GM12878 (cell line): ENCODE data around the gene IFITM2. TPM values are rescaled to one million over a fixed set of nuclear protein-coding genes. Genes with fewer than 3 reads are reported as not detected.

Experiments
- ATAC-seq: fragments of 200-7000 bp; cut with Tn5 transposase; 3 replicates; pipeline ENCODE4 v1.9.1; 2020; ENCODE audit warnings: mild to moderate bottlenecking, moderate library complexity
- BruUV-seq: library from RNA; stranded (reverse); fragments of 400-500 nt; replicated peaks from 2 replicates; lab custom pipeline; 2021; lab: Mats Ljungman, UMichigan
- CTCF ChIA-PET: fragments of 300-600 bp; sonication (Branson Sonifier 250); formaldehyde crosslinking; extraction: SDS; loops from one replicate; lab custom pipeline; 2021; ENCODE audit warnings: inconsistent platforms; lab: Yijun Ruan, JAX
- POLR2A ChIA-PET: fragments of 350-600 bp; formaldehyde crosslinking; extraction: SDS; loops from one replicate; lab custom pipeline; 2021; ENCODE audit warnings: inconsistent platforms; lab: Charles Lee
- RAD21 ChIA-PET: fragments of 300-600 bp; sonication (Branson Sonifier 250); formaldehyde crosslinking; loops from one replicate; lab custom pipeline; 2023; ENCODE audit warnings: antibody characterized with exemption; ENCODE audit not compliant: unreplicated experiment; lab: Charles Lee
- SMC1A ChIA-PET: fragments of 300-600 bp; sonication (Branson Sonifier 250); formaldehyde crosslinking; loops from one replicate; lab custom pipeline; 2023; ENCODE audit not compliant: unreplicated experiment, uncharacterized antibody; lab: Charles Lee
- DNase-seq: peaks from one replicate; pipeline ENCODE4 v3.0.0-alpha.2; 2011; ENCODE audit warnings: low read depth, low spot score
- FAIRE-seq: peaks from 3 replicates; lab custom pipeline; 2011; peaks lifted over from hg19 to GRCh38; lab: Jason Lieb, UNC
- H2AFZ ChIP-seq: 2 replicates; pipeline ENCODE4 v1.6.0; 2011; ENCODE audit warnings: low read depth, low read length, control low read depth; ENCODE audit not compliant: control insufficient read depth
- H3K27ac ChIP-seq: 2 replicates; pipeline ENCODE4 v1.5.1; 2011; ENCODE audit warnings: control low read depth; ENCODE audit not compliant: control insufficient read depth, insufficient read depth
- H3K27me3 ChIP-seq, 2 experiments: replicated peaks in 1 of 2; 2 replicates each; pipeline versions ENCODE4 v1.6.0 to v1.6.1; 2011; ENCODE audit warnings: low read length in 1 of 2; ENCODE audit not compliant: control insufficient read depth in 2 of 2, insufficient read depth in 2 of 2
- H3K36me3 ChIP-seq, 2 experiments: 2 replicates each; pipeline ENCODE4 v1.5.1; 2011; ENCODE audit warnings: low read length in 1 of 2; ENCODE audit not compliant: control insufficient read depth in 2 of 2, insufficient read depth in 2 of 2
- H3K4me1 ChIP-seq: 2 replicates; pipeline ENCODE4 v1.6.1; 2011; ENCODE audit warnings: mild to moderate bottlenecking, low read length, moderate library complexity, mixed read lengths; ENCODE audit not compliant: control insufficient read depth, insufficient read depth
- H3K4me2 ChIP-seq: 2 replicates; pipeline ENCODE4 v1.6.0; 2011; ENCODE audit warnings: control low read depth; ENCODE audit not compliant: control insufficient read depth, insufficient read depth
- H3K4me3 ChIP-seq: fragments of 200-600 bp; sonication (generic); 2 replicates; pipeline ENCODE4 v1.5.1; 2016
- H3K79me2 ChIP-seq: 2 replicates; pipeline ENCODE4 v1.6.0; 2011; ENCODE audit warnings: low read length; ENCODE audit not compliant: control insufficient read depth, insufficient read depth
- H3K9ac ChIP-seq: 2 replicates; pipeline ENCODE4 v1.8.0; 2011; ENCODE audit warnings: low read length, control low read depth, mixed read lengths; ENCODE audit not compliant: control insufficient read depth, insufficient read depth
- H3K9me3 ChIP-seq: replicated peaks from 3 replicates; pipeline ENCODE4 v1.5.1; 2011; ENCODE audit warnings: mild to moderate bottlenecking, low read length; ENCODE audit not compliant: control insufficient read depth, insufficient read depth
- H4K20me1 ChIP-seq: 2 replicates; pipeline ENCODE4 v1.6.0; 2011; ENCODE audit not compliant: control insufficient read depth, insufficient read depth
- BCL11A ChIP-seq: IDR thresholded peaks from 2 replicates; pipeline ENCODE4 v1.6.1; 2011; ENCODE audit warnings: low read depth, low read length
- ETV6 ChIP-seq, 2 experiments: fragments of 450-650 bp in 1 of 2; IDR thresholded peaks in 1 of 2; conservative IDR thresholded peaks in 1 of 2; 2 replicates each; pipeline ENCODE4 v1.6.1; 2014; ENCODE audit warnings: antibody characterized with exemption in 1 of 2, borderline replicate concordance in 1 of 2, low read depth in 1 of 2, mild to moderate bottlenecking in 1 of 2, moderate library complexity in 1 of 2
- EZH2 ChIP-seq: IDR thresholded peaks from 2 replicates; pipeline ENCODE4 v1.6.1; 2012; ENCODE audit warnings: low read depth, mild to moderate bottlenecking, control low read depth, inconsistent platforms, low read length, borderline replicate concordance; ENCODE audit not compliant: control insufficient read depth
- GABPA ChIP-seq: IDR thresholded peaks from 2 replicates; pipeline ENCODE4 v1.6.1; 2014; ENCODE audit warnings: antibody characterized with exemption, low read depth, mild to moderate bottlenecking, inconsistent platforms
- MYC ChIP-seq: IDR thresholded peaks from 2 replicates; pipeline ENCODE4 v1.6.1; 2011; ENCODE audit warnings: mild to moderate bottlenecking, low read length, moderate library complexity, inconsistent platforms; ENCODE audit not compliant: insufficient read depth, insufficient replicate concordance, insufficient read length, severe bottlenecking
- NBN ChIP-seq: fragments of 450-650 bp; IDR thresholded peaks from 2 replicates; pipeline ENCODE4 v1.6.1; 2016
- RAD51 ChIP-seq: fragments of 450-650 bp; IDR thresholded peaks from 2 replicates; pipeline ENCODE4 v1.6.1; 2016; ENCODE audit warnings: moderate library complexity, mild to moderate bottlenecking, inconsistent platforms
- SP1 ChIP-seq: IDR thresholded peaks from one replicate; pipeline ENCODE4 v1.6.1; 2011; ENCODE audit warnings: low read depth, low read length
- ZSCAN29 ChIP-seq: fragments of 450-650 bp; IDR thresholded peaks from 2 replicates; pipeline ENCODE4 v1.6.1; 2017; ENCODE audit warnings: mild to moderate bottlenecking, moderate library complexity
- WGBS: methylation state at CpG from one replicate; pipeline ENCODE4 v1.1.6; 2016; ENCODE audit warnings: low lambda C conversion rate; ENCODE audit not compliant: insufficient replicate concordance, insufficient coverage; ENCODE audit errors: missing lambda C conversion rate; 5-methylcytosine and 5-hydroxymethylcytosine counted together
- in situ Hi-C: fragments of 300-500 bp; cut with MboI; formaldehyde crosslinking; loops from 9 replicates; pipeline ENCODE4 v1.14.3; 2018; ENCODE audit warnings: mixed read lengths
- intact Hi-C: fragments of 100-400 bp; cut with micrococcal nuclease; formaldehyde crosslinking; loops from one replicate; pipeline ENCODE4 v1.14.2; 2022; ENCODE audit not compliant: unreplicated experiment
- polyA plus RNA-seq, 11 experiments: library from polyadenylated mRNA; depleted of rRNA in 4 of 11; unstranded in 6 of 11; stranded (reverse) in 5 of 11; fragments of >200 nt; fragmentation: Nextera tagmentation in 4 of 11; fragmentation: Illumina TruSeq in 1 of 11; extraction: Ambion mirVana in 4 of 11; extraction: Trizol in 1 of 11; gene quantifications; 1 replicate in 1 of 11; 2 replicates in 10 of 11; pipeline versions ENCODE4 v1.2.1 to v1.2.3, GENCODE V29; 2011 to 2016; ENCODE audit warnings: inconsistent platforms in 2 of 11, missing spikeins in 2 of 11, low read depth in 1 of 11
- total RNA-seq, 4 experiments: library from RNA; depleted of rRNA in 3 of 4; stranded (reverse); fragments of >200 nt in 3 of 4; fragmentation: Illumina TruSeq in 1 of 4; extraction: Trizol in 1 of 4; gene quantifications; 2 replicates each; pipeline versions ENCODE4 v1.2.1 to v1.2.3, GENCODE V29; 2013 to 2021
- TF ChIP-seq, protein P1 (sequence below): IDR thresholded peaks from 2 replicates; pipeline ENCODE4 v1.6.1; 2012; ENCODE audit warnings: low read depth, low read length, improper control_type of control experiment
- TF ChIP-seq, protein P2 (sequence below): IDR thresholded peaks from 2 replicates; pipeline ENCODE4 v1.6.1; 2011; ENCODE audit warnings: borderline replicate concordance, low read depth, mild to moderate bottlenecking, moderate library complexity, mixed read lengths, low read length; ENCODE audit not compliant: insufficient read depth; ENCODE audit errors: extremely low read length
- TF ChIP-seq, protein P3 (sequence below): IDR thresholded peaks from 2 replicates; pipeline ENCODE4 v1.6.1; 2011; ENCODE audit warnings: low read depth, low read length, improper control_type of control experiment, borderline replicate concordance

Gene IFITM2
- total and polyA plus RNA-seq, 10 of the 15 experiments (the other 5 are each of a cell fraction or from before 2014, with no cell fraction given) = 116 to 3,672 (median 724) TPM

DNA sequence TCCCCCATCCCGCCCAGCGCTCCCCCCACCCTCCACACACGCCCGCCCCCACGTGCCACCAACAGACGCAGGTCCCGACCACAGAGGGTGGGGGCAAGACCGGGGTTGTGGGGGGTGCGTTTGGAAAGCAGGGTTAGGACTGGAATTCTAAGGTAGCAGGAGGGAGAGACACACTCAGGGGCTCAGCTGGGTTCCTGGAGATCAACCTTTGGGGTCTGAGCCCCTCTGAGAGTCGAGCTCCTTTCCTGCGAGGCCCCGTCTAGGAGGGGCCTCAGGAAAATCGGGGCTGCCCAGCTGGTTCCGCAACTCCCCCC lies 18.3 kb upstream of the IFITM2 start:
- ChIA-PET CTCF (interaction anchor here (1.7 to 1.8 kb wide), 3 partner anchors 16 to 39 kb away, joined by 3 to 9 read pairs (median 7); no protein-coding TSS in a partner anchor), POLR2A (interaction anchor here (0.6 to 3.5 kb wide), 4 partner anchors 22 to 41 kb away, joined by 3 to 10 read pairs (median 4); no protein-coding TSS in a partner anchor), SMC1A (interaction anchor here (0.6 kb wide), 1 partner anchor 18 kb away, joined by 3 read pairs; no protein-coding TSS in a partner anchor), RAD21 (interaction anchor here (1.0 to 1.4 kb wide), 4 partner anchors 21 to 82 kb away, joined by 3 to 4 read pairs (median 4); partner anchors contain the start of genes BET1L and RIC8A)
- no peak for FAIRE-seq
- H3K27me3 ChIP-seq = peaks cover 1 to 2% of the 10 kb centered on the region in 2 experiments; a peak in 3 of 4 replicates
- BruUV-seq = no TSS peak
- H4K20me1 ChIP-seq = no peaks in the 10 kb centered on the region
- peak; percentile 17 for ATAC-seq
- TF ChIP-seq, protein P1, sequence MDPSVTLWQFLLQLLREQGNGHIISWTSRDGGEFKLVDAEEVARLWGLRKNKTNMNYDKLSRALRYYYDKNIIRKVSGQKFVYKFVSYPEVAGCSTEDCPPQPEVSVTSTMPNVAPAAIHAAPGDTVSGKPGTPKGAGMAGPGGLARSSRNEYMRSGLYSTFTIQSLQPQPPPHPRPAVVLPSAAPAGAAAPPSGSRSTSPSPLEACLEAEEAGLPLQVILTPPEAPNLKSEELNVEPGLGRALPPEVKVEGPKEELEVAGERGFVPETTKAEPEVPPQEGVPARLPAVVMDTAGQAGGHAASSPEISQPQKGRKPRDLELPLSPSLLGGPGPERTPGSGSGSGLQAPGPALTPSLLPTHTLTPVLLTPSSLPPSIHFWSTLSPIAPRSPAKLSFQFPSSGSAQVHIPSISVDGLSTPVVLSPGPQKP = no peak
- TF ChIP-seq GABPA (no peak), MYC (no peak), NBN (no peak), BCL11A (no peak), ETV6 (conservative IDR thresholded peaks at IDR 0.05 in 1 of 2, IDR thresholded peaks at IDR 0.05 in 1 of 2; ENCODE audit: borderline replicate concordance in 1 of 2, low read depth in 1 of 2) (no peak), EZH2 (no peak), SP1 (no peak), RAD51 (no peak), ZSCAN29 (no peak)
- TF ChIP-seq, protein P2, sequence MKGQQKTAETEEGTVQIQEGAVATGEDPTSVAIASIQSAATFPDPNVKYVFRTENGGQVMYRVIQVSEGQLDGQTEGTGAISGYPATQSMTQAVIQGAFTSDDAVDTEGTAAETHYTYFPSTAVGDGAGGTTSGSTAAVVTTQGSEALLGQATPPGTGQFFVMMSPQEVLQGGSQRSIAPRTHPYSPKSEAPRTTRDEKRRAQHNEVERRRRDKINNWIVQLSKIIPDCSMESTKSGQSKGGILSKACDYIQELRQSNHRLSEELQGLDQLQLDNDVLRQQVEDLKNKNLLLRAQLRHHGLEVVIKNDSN = no peak
- TF ChIP-seq, protein P3, sequence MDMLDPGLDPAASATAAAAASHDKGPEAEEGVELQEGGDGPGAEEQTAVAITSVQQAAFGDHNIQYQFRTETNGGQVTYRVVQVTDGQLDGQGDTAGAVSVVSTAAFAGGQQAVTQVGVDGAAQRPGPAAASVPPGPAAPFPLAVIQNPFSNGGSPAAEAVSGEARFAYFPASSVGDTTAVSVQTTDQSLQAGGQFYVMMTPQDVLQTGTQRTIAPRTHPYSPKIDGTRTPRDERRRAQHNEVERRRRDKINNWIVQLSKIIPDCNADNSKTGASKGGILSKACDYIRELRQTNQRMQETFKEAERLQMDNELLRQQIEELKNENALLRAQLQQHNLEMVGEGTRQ = no peak
- DNase-seq = no peak
- no peaks in the 10 kb centered on the region for H3K36me3 ChIP-seq
- H2AFZ ChIP-seq = no peak overlapping the region
- H3K79me2 ChIP-seq = no peaks in the 10 kb centered on the region
- no peak overlapping the region for H3K27ac ChIP-seq
- WGBS = 62% methylated on average over 5 of the region's 14 CpGs
- intact Hi-C loops (no loop called here), in situ Hi-C loops (no loop called here)
- no peaks in the 10 kb centered on the region for H3K9me3 ChIP-seq
- no peak overlapping the region for H3K9ac ChIP-seq
- peak overlapping the region; percentile 58 for H3K4me3 ChIP-seq
- peaks cover 8% of the 10 kb centered on the region; the same call in 1 of the 2 replicates for H3K4me1 ChIP-seq
- peak overlapping the region; percentile 82 for H3K4me2 ChIP-seq
